Measurements from ENCODE around the gene PRKD3.
"Not testable (repeated sequence)": the region's sequence is repeated elsewhere in the genome, so short reads cannot be mapped to it uniquely, and the experiment has no call there.

Gene PRKD3

GRCh38 chr2:37306024-37306423 lies 18.6 kb downstream of the PRKD3 start:
- peak; percentile 52 for DNase-seq

- DNase-seq: no peak
Measured at GRCh38 chr2:37302701-37303252, 21.9 kb downstream of the PRKD3 start.

GRCh38 chr2:37301408-37301807 lies 23.2 kb downstream of the PRKD3 start:
- DNase-seq: no peak

GRCh38 chr2:37300578-37300977 lies 24.1 kb downstream of the PRKD3 start:
- no peak for DNase-seq

GRCh38 chr2:37300146-37300545 lies 24.5 kb downstream of the PRKD3 start:
- DNase-seq: no peak

GRCh38 chr2:37297632-37298031 lies 27.0 kb downstream of the PRKD3 start:
- no peak for DNase-seq

GRCh38 chr2:37295469-37296073 lies 29.1 kb downstream of the PRKD3 start:
- DNase-seq: no peak

GRCh38 chr2:37294858-37295257 lies 29.8 kb downstream of the PRKD3 start:
- not testable (repeated sequence) for DNase-seq

GRCh38 chr2:37291680-37292079 lies 33.0 kb downstream of the PRKD3 start:
- no peak for DNase-seq

GRCh38 chr2:37287966-37288365 lies 36.7 kb downstream of the PRKD3 start:
- peak; percentile 32 for DNase-seq

GRCh38 chr2:37284381-37284780 lies 40.3 kb downstream of the PRKD3 start:
- no peak for DNase-seq

GRCh38 chr2:37283207-37283606 lies 41.4 kb downstream of the PRKD3 start:
- DNase-seq: no peak

GRCh38 chr2:37282746-37283145 lies 41.9 kb downstream of the PRKD3 start:
- DNase-seq: no peak

GRCh38 chr2:37281916-37282315 lies 42.7 kb downstream of the PRKD3 start:
- no peak for DNase-seq

- no peak for DNase-seq
Measured at GRCh38 chr2:37276291-37276690, 48.3 kb downstream of the PRKD3 start.
